Lung microvascular endothelial cell (primary cell): ENCODE results near the gene APBB2. TPM values are rescaled to one million over a fixed set of nuclear protein-coding genes. Genes with fewer than 3 reads are reported as not detected.

Source experiments
- DNase-seq, 2 donors: peaks; one replicate each; pipeline versions ENCODE4 v3.0.0 to v3.0.0-alpha.2; 2010; ENCODE audit warnings: low read depth in 2 of 2
- total RNA-seq: library from RNA; depleted of rRNA; stranded (reverse); fragments of >200 nt; gene quantifications from 2 replicates; pipeline ENCODE4 v1.2.1, GENCODE V29; 2014

The APBB2 gene
- total RNA-seq, 1 donor from 2014 or later: 18.5 TPM

- no peak for DNase-seq
Observed at GRCh38 chr4:40785727-40786126, 428.6 kb downstream of the APBB2 start.

GRCh38 chr4:40782876-40783275 is 431.5 kb downstream of the APBB2 start:
- no peak for DNase-seq

DNA sequence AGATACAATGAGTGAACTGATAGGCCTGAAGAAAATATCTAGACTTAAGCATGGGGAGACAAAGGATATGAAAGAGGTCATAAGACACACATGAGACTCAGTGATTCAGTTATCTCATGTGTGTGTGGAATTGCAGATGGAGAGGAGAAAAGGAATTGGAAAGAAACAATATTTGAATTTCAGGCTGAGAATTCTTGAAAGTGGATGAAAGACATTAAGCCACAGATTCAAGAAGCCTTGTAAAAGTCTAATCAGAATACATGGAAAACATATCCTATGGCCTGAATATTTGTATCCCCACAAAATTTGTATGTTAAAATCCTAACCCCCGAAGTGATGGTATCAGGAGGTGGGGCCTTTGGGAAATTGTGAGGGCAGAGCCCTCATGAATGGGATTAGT is 436.3 kb downstream of the APBB2 start:
- no peak for DNase-seq

DNA sequence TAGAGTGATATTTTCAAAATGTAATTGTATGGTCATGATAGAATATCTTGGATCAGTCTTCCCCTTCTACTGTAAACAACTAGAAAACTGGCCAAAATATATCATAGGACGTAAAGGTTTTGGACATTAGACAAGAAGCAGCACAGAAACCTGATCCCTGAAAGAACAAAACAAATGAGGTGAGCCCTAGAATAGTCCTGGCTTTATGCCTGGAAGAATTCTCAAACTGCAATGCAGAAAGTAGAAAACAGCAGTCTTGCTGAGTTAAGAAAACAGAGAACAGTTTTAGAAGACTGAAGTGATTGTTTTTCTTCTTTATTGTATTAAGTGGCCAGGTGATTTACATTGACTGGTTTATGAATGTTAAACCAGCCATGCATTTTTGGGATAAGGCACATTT is 445.1 kb downstream of the APBB2 start:
- no peak for DNase-seq

DNA sequence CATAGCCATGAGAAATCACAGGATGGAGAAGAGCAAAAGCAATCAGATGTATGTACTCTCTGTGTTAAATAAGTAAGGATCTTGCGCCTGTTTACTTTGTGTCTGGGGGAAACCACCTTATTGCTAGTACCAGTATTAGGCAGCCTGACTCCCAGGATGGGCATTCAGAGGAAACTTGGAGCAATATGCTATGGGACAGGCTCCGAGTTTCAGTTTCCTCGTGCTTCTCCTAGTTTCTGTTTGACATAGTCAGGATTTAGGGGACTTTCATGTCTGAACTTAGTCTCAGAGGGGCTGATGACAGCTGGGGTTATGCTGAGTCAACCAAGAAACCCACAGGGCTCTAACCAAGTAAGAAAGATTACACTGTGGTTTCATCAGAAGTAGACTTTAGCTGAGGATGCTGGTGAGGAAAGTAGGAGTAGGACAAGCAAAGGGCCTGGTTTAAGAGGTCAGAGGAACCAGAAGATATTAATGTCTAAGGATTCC is 451.1 kb downstream of the APBB2 start:
- DNase-seq: no peak

Other genes with a start within 250 kb of the APBB2 start
- 11.7 and 40.3 TPM in 2 replicates for gene UCHL1, start 42.4 kb upstream of the APBB2 start, total RNA-seq